ENCODE measurements around the gene SLC44A2.

DNA sequence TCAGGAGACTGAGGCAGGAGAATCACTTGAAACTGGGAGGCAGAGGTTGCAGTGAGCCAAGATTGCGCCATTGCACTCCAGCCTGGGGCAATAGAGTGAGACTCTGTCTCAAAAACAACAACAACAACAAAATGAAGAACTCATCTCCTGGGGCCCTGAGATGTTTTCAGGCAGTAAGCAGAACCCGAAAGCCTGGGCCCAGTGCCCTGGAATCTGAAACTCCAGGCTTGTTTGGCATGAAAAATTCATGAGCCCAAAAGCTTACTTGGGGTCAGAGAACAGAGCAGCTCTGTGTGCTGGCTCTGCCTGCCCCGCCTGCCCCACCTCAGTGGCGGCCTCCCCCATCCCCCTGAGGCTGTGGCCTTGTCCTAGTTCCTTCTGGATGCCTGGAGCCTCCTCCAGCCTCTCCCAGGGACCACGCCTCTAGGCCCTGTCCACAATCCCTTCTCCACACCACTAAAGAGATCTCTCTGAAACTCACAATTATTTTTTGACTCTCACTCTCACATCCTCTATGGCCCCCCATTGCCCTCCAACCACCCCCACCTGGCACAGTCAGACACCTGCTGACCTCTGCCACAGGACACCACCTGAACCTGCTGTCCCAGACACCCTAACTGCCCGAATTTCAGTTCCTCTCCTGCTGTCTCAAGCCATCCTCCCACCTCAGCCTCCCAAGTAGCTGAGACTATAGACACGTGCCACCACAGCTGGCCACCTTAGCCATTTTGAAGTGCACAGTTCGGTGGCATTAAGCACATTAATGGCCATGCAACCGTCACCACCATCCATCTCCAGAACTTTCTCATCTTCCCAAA, 31.3 kb upstream of the SLC44A2 start:
- TF ChIP-seq, protein P1, sequence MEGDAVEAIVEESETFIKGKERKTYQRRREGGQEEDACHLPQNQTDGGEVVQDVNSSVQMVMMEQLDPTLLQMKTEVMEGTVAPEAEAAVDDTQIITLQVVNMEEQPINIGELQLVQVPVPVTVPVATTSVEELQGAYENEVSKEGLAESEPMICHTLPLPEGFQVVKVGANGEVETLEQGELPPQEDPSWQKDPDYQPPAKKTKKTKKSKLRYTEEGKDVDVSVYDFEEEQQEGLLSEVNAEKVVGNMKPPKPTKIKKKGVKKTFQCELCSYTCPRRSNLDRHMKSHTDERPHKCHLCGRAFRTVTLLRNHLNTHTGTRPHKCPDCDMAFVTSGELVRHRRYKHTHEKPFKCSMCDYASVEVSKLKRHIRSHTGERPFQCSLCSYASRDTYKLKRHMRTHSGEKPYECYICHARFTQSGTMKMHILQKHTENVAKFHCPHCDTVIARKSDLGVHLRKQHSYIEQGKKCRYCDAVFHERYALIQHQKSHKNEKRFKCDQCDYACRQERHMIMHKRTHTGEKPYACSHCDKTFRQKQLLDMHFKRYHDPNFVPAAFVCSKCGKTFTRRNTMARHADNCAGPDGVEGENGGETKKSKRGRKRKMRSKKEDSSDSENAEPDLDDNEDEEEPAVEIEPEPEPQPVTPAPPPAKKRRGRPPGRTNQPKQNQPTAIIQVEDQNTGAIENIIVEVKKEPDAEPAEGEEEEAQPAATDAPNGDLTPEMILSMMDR (conservative IDR thresholded peaks at IDR 0.05) = no peak
- TF ChIP-seq ZFX (IDR thresholded peaks at IDR 0.05) = no peak

All from C4-2B (cell line).